ENCODE measurements around the gene PRKCH. TPM values are rescaled to one million over a fixed set of nuclear protein-coding genes. Genes with fewer than 3 reads are reported as not detected.

The PRKCH gene
- total and polyA plus RNA-seq, 2 donors (not counting 3 experiments of a cell fraction or from before 2014, with no cell fraction given), result 97.7 to 103 TPM

DNA sequence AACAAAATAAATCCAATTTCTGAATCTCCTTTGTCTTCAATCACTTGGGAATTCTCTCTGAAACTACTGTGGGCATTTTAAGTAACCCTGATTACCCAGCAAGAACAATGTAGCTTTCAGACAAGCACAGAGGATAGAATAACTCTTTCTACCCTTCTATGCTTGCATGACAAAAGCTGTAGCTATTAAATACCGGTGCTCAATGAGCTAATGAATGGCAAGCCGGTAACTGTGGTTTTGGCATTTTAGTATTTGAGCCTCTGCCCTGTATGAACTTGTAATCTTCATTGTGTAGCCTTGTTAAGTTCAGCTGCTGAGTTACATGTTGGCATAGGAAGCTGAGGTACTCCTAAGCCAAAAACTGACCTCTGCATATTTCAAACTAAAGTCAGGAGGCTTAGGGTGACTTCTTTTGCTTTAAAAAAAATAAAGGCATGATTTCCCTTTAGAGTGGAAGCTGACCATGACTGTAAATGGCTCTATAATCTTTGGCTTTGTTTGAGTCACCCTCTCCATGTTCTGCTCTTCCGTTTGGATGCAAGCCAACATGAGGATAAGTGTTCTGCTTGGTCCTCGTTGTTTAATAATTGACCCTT is 202.9 kb downstream of the PRKCH start:
- DNase-seq (ENCODE audit: low read depth, low spot score) (peak; percentile 87), FAIRE-seq (peak; percentile 91)
- TF ChIP-seq POLR2A (IDR thresholded peaks at IDR 0.05; ENCODE audit: low read depth, low read length) (peak; percentile 45), FOS (IDR thresholded peaks at IDR 0.05; ENCODE audit: borderline replicate concordance, insufficient read depth, low read length) (peak; percentile 87), POLR2AphosphoS5 (IDR thresholded peaks at IDR 0.05; ENCODE audit: insufficient read depth, low read depth, low read length) (peak; percentile 52), JUN (IDR thresholded peaks at IDR 0.05; ENCODE audit: borderline replicate concordance, insufficient read depth, insufficient read length, low read depth) (peak; percentile 60), GATA2 (IDR thresholded peaks at IDR 0.05; ENCODE audit: insufficient read depth, insufficient read length, low read depth, low read length) (peak; percentile 39), MYC (IDR thresholded peaks at IDR 0.05; ENCODE audit: low read depth, low read length) (no peak)
- TF ChIP-seq, protein P1, sequence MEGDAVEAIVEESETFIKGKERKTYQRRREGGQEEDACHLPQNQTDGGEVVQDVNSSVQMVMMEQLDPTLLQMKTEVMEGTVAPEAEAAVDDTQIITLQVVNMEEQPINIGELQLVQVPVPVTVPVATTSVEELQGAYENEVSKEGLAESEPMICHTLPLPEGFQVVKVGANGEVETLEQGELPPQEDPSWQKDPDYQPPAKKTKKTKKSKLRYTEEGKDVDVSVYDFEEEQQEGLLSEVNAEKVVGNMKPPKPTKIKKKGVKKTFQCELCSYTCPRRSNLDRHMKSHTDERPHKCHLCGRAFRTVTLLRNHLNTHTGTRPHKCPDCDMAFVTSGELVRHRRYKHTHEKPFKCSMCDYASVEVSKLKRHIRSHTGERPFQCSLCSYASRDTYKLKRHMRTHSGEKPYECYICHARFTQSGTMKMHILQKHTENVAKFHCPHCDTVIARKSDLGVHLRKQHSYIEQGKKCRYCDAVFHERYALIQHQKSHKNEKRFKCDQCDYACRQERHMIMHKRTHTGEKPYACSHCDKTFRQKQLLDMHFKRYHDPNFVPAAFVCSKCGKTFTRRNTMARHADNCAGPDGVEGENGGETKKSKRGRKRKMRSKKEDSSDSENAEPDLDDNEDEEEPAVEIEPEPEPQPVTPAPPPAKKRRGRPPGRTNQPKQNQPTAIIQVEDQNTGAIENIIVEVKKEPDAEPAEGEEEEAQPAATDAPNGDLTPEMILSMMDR (IDR thresholded peaks at IDR 0.05; ENCODE audit: extremely low read depth in 1 of 2, insufficient read depth in 1 of 2, low read depth in 1 of 2, low read length in 2 of 2), result no peak
- TF ChIP-seq, protein P2, sequence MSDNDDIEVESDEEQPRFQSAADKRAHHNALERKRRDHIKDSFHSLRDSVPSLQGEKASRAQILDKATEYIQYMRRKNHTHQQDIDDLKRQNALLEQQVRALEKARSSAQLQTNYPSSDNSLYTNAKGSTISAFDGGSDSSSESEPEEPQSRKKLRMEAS (IDR thresholded peaks at IDR 0.05; ENCODE audit: insufficient read depth, insufficient read length), result no peak
- Histone ChIP-seq H3K9me3 (replicated peaks; ENCODE audit: control insufficient read depth, insufficient read depth, low read length) (no peaks in the 10 kb centered on the region), H3K27ac (ENCODE audit: insufficient read depth, low read depth, low read length) (peak overlapping the region; percentile 89), H3K79me2 (ENCODE audit: control insufficient read depth, insufficient read depth, low read length) (no peaks in the 10 kb centered on the region), H3K27me3 (ENCODE audit: control insufficient read depth in 2 of 2, insufficient read depth in 2 of 2, low read length in 2 of 2) (no peaks in the 10 kb centered on the region), H2AFZ (ENCODE audit: low read depth, low read length) (no peak overlapping the region), H3K4me3 (replicated peaks in 1 of 3; ENCODE audit: insufficient read depth in 1 of 3, low read depth in 1 of 3, low read length in 3 of 3) (peak overlapping the region in 1 of 3 experiments; percentile 2), H3K9me1 (replicated peaks; ENCODE audit: control insufficient read depth, extremely low read depth, insufficient read depth, low read length) (no peaks in the 10 kb centered on the region), H3K4me2 (ENCODE audit: insufficient read depth, low read length) (peak overlapping the region; percentile 33), H4K20me1 (replicated peaks; ENCODE audit: control insufficient read depth, extremely low read depth, insufficient read depth, low read length) (no peaks in the 10 kb centered on the region), H3K36me3 (ENCODE audit: control insufficient read depth in 2 of 2, extremely low read depth in 1 of 2, insufficient read depth in 2 of 2, low read length in 2 of 2) (peaks cover 0 to 5% of the 10 kb centered on the region in 2 experiments), H3K9ac (replicated peaks; ENCODE audit: extremely low read depth, insufficient read depth, low read length) (peak overlapping the region; percentile 59), H3K4me1 (ENCODE audit: control insufficient read depth, extremely low read depth, insufficient read depth, low read length) (peaks cover 55% of the 10 kb centered on the region)
- intact Hi-C loops (cut with micrococcal nuclease), result loop anchor here (1.0 to 2.0 kb wide), 2 partner anchors 47 to 84 kb away; no protein-coding TSS in a partner anchor
- dilution Hi-C loops (cut with MboI; ENCODE audit: extremely low pct_ligation_motif_present, low sequenced_read_pairs), result no loop called here
- ChIA-PET POLR2A (interaction anchor here (0.7 to 2.0 kb wide), 5 partner anchors 9 to 238 kb away, joined by 3 to 8 read pairs (median 3); partner anchors contain the start of gene SNAPC1), CTCF (interaction anchor here (0.6 to 2.6 kb wide), 20 partner anchors 8 to 242 kb away, joined by 3 to 8 read pairs (median 4); no protein-coding TSS in a partner anchor)
- BruUV-seq (replicated peaks), result no TSS peak
